Panc1 (cell line): ENCODE results near the gene NR4A3. TPM values are rescaled to one million over a fixed set of nuclear protein-coding genes. Genes with fewer than 3 reads are reported as not detected.

ENCODE experiments used
- ATAC-seq: fragments of 200-7000 bp; cut with Tn5 transposase; 2 replicates; pipeline ENCODE4 v1.9.1; 2020; ENCODE audit warnings: mild to moderate bottlenecking, moderate library complexity
- BruUV-seq: library from RNA; stranded (reverse); fragments of 400-500 nt; replicated peaks from 2 replicates; lab custom pipeline; 2021; lab: Mats Ljungman, UMichigan
- CTCF ChIA-PET: fragments of 300-600 bp; sonication (Branson Sonifier 250); formaldehyde crosslinking; loops from one replicate; lab custom pipeline; 2022; ENCODE audit warnings: antibody characterized with exemption; lab: Charles Lee
- POLR2A ChIA-PET: fragments of 300-600 bp; sonication (Branson Sonifier 250); formaldehyde crosslinking; loops from one replicate; lab custom pipeline; 2022; ENCODE audit warnings: antibody characterized with exemption; lab: Charles Lee
- DNase-seq: peaks from one replicate; pipeline ENCODE4 v3.0.0-alpha.2; 2010; ENCODE audit warnings: low read depth, low spot score
- H3K27ac ChIP-seq: 2 replicates; pipeline ENCODE4 v1.5.1; 2011; ENCODE audit warnings: mild to moderate bottlenecking, low read length, inconsistent platforms
- H3K27me3 ChIP-seq: fragments of 200-500 bp; sonication (Bioruptor generic); 2 replicates; pipeline ENCODE4 v1.6.0; 2014; ENCODE audit warnings: low read length, inconsistent platforms; ENCODE audit not compliant: control insufficient read depth, insufficient read depth
- H3K36me3 ChIP-seq: fragments of 200-500 bp; sonication (Bioruptor generic); 2 replicates; pipeline ENCODE4 v1.5.1; 2014; ENCODE audit warnings: inconsistent platforms, mild to moderate bottlenecking, low read length, moderate library complexity; ENCODE audit not compliant: control insufficient read depth, insufficient read depth
- H3K4me1 ChIP-seq: 2 replicates; pipeline ENCODE4 v1.5.1; 2011; ENCODE audit warnings: inconsistent platforms, mild to moderate bottlenecking, low read length, moderate library complexity; ENCODE audit not compliant: control insufficient read depth, insufficient read depth
- H3K4me3 ChIP-seq, 2 experiments: 2 replicates each; pipeline ENCODE4 v1.5.1; 2011 to 2012; ENCODE audit warnings: low read depth in 2 of 2, low read length in 2 of 2, mild to moderate bottlenecking in 2 of 2, inconsistent platforms in 1 of 2, moderate library complexity in 1 of 2
- H3K9me3 ChIP-seq: fragments of 200-500 bp; sonication (Bioruptor generic); 2 replicates; pipeline ENCODE4 v1.5.1; 2014; ENCODE audit warnings: low read depth, mild to moderate bottlenecking, inconsistent platforms, low read length, moderate library complexity; ENCODE audit not compliant: control insufficient read depth, insufficient read depth
- CTCF ChIP-seq: fragments of 450-650 bp; IDR thresholded peaks from 2 replicates; pipeline ENCODE4 v1.5.1; 2017; ENCODE audit warnings: mild to moderate bottlenecking
- POLR2AphosphoS5 ChIP-seq: IDR thresholded peaks from 2 replicates; pipeline ENCODE4 v1.6.1; 2012; ENCODE audit warnings: mild to moderate bottlenecking, low read depth, low read length, moderate library complexity
- REST ChIP-seq, 2 experiments: IDR thresholded peaks; 2 replicates each; pipeline ENCODE4 v1.6.1; 2011 to 2012; ENCODE audit warnings: low read depth in 2 of 2, control low read depth in 1 of 2, low read length in 1 of 2, mild to moderate bottlenecking in 1 of 2, moderate library complexity in 1 of 2; ENCODE audit not compliant: insufficient read depth in 1 of 2
- SIN3A ChIP-seq: IDR thresholded peaks from 2 replicates; pipeline ENCODE4 v1.6.1; 2012; ENCODE audit warnings: low read depth, mild to moderate bottlenecking, low read length, moderate library complexity, borderline replicate concordance; ENCODE audit not compliant: insufficient read depth
- TCF7L2 ChIP-seq: IDR thresholded peaks from 2 replicates; pipeline ENCODE4 v1.6.1; 2011; ENCODE audit warnings: mild to moderate bottlenecking, low read depth, low read length, inconsistent platforms
- in situ Hi-C: cut with HindIII; loops from 2 replicates; pipeline ENCODE4 v1.10.0; 2016; ENCODE audit warnings: low sequenced_read_pairs, low pct_unique_long_range_greater_than_20kb
- intact Hi-C: fragments of 100-400 bp; cut with micrococcal nuclease; formaldehyde crosslinking; loops from one replicate; pipeline ENCODE4 v1.10.0; 2022; ENCODE audit not compliant: unreplicated experiment
- total RNA-seq: library from RNA; stranded (reverse); gene quantifications from one replicate; pipeline ENCODE4 v1.2.1, GENCODE V29; 2021; ENCODE audit not compliant: unreplicated experiment

Gene NR4A3
- total RNA-seq, 1 experiment from 2014 or later, result 0.13 TPM

- BruUV-seq, result no TSS peak
- Histone ChIP-seq H3K9me3 (no peaks in the 10 kb centered on the region), H3K4me3 (no peak overlapping the region), H3K4me1 (no peaks in the 10 kb centered on the region), H3K27ac (no peak overlapping the region), H3K27me3 (no peaks in the 10 kb centered on the region), H3K36me3 (no peaks in the 10 kb centered on the region)
- CTCF ChIA-PET, result no interaction called here
- no peak for ATAC-seq
- intact Hi-C loops, result no loop called here
- no peak for TF ChIP-seq TCF7L2
- TF ChIP-seq POLR2AphosphoS5, result no peak
- TF ChIP-seq SIN3A, result no peak
- TF ChIP-seq CTCF, result no peak
- POLR2A ChIA-PET, result no interaction called here
- in situ Hi-C loops, result no loop called here
- no peak for DNase-seq
Observed at GRCh38 chr9:99787556-99787955, 34.1 kb upstream of the NR4A3 start.

- POLR2A ChIA-PET, result no interaction called here
- in situ Hi-C loops, result no loop called here
- Histone ChIP-seq H3K4me1 (no peaks in the 10 kb centered on the region), H3K36me3 (no peaks in the 10 kb centered on the region), H3K27me3 (no peaks in the 10 kb centered on the region), H3K9me3 (no peaks in the 10 kb centered on the region), H3K4me3 (no peak overlapping the region), H3K27ac (no peak overlapping the region)
- ATAC-seq, result no peak
- BruUV-seq, result no TSS peak
- CTCF ChIA-PET, result no interaction called here
- intact Hi-C loops, result no loop called here
- TF ChIP-seq TCF7L2, result no peak
- TF ChIP-seq POLR2AphosphoS5, result no peak
- TF ChIP-seq REST (IDR thresholded peaks at IDR 0.05; ENCODE audit: insufficient read depth in 1 of 2, low read depth in 2 of 2, low read length in 1 of 2), result no peak
- no peak for TF ChIP-seq CTCF
- TF ChIP-seq SIN3A, result no peak
- no peak for DNase-seq
Observed at GRCh38 chr9:99793528-99793927, 28.2 kb upstream of the NR4A3 start.
